Heart right ventricle (tissue), 16 donors: ENCODE data around the gene CCNF. TPM values are rescaled to one million over a fixed set of nuclear protein-coding genes. Genes with fewer than 3 reads are reported as not detected.
A peak's percentile ranks its signal among the peaks of the same experiment; 100 is the strongest.

Experiments
- ATAC-seq, 8 donors: fragments of 200-7000 bp; cut with Tn5 transposase; one replicate each; pipeline ENCODE4 v1.9.1; 2020; ENCODE audit warnings: mild to moderate bottlenecking in 8 of 8, moderate library complexity in 8 of 8, moderate number of reproducible peaks in 1 of 8
- DNase-seq, 2 donors: peaks; one replicate each; pipeline ENCODE4 v3.0.0-alpha.2; 2020
- H3K27ac ChIP-seq, 10 donors: fragments of 200-600 bp; sonication (generic) in 2 of 10; one replicate each; pipeline versions ENCODE4 v1.5.0 to v1.8.0; 2020 to 2022; ENCODE audit warnings: mild to moderate bottlenecking in 3 of 10
- H3K27me3 ChIP-seq, 7 donors: fragments of 200-600 bp; one replicate each; pipeline ENCODE4 v1.8.0; 2021 to 2022; ENCODE audit warnings: mild to moderate bottlenecking in 2 of 7
- H3K36me3 ChIP-seq, 9 donors: fragments of 200-600 bp; sonication (generic) in 1 of 9; one replicate each; pipeline versions ENCODE4 v1.5.0 to v1.8.0; 2020 to 2022; ENCODE audit warnings: mild to moderate bottlenecking in 2 of 9
- H3K4me1 ChIP-seq, 9 donors: fragments of 200-600 bp; sonication (generic) in 1 of 9; one replicate each; pipeline versions ENCODE4 v1.5.0 to v1.8.0; 2020 to 2022; ENCODE audit warnings: mild to moderate bottlenecking in 4 of 9
- H3K4me3 ChIP-seq, 10 donors: fragments of 200-600 bp; sonication (generic) in 2 of 10; one replicate each; pipeline versions ENCODE4 v1.5.0 to v1.8.0; 2020 to 2022; ENCODE audit warnings: mild to moderate bottlenecking in 7 of 10, moderate library complexity in 2 of 10
- H3K9me3 ChIP-seq, 11 donors: fragments of 200-600 bp in 10 of 11; sonication (generic) in 2 of 11; one replicate each; pipeline versions ENCODE4 v1.5.0 to v1.8.0; 2013 to 2022; ENCODE audit warnings: mild to moderate bottlenecking in 2 of 11, control low read depth in 1 of 11, moderate library complexity in 1 of 11
- CTCF ChIP-seq, 9 donors: fragments of 200-600 bp; sonication (generic) in 2 of 9; IDR thresholded peaks; one replicate each; pipeline versions ENCODE4 v1.5.0 to v1.8.0; 2021 to 2022; ENCODE audit warnings: antibody characterized with exemption in 9 of 9, mild to moderate bottlenecking in 5 of 9, moderate library complexity in 1 of 9
- WGBS, 2 donors: extraction: QIAGEN DNeasy Blood & Tissue Kit; methylation state at CpG; one replicate each; pipeline ENCODE4 v1.1.7; 2013; ENCODE audit warnings: inconsistent platforms in 1 of 2; 5-methylcytosine and 5-hydroxymethylcytosine counted together
- intact Hi-C, 10 donors: fragments of 100-400 bp; cut with DNase I; formaldehyde crosslinking; loops; one replicate each; pipeline versions ENCODE4 v1.11.1 to v1.14.2; 2022
- polyA plus RNA-seq, 2 donors: library from polyadenylated mRNA; stranded (reverse); fragments of 200-250 nt; gene quantifications; one replicate each; pipeline ENCODE4 v1.2.3, GENCODE V29; 2013
- total RNA-seq, 10 donors: library from RNA; stranded (reverse); fragmentation: NEBNext Ultra II Directional in 3 of 10; extraction: Animal tissue kit (Norgen Biotek cat#: 25700) in 3 of 10; gene quantifications; one replicate each; pipeline versions ENCODE4 v1.2.1 to v1.2.4, GENCODE V29; 2021 to 2023
- donor health status: Arrhythmogenic right ventricular cardiomyopathy.
- donor health status: ischemic (EF 13 %, LVEDD 7.1; RV severe dilation, severe dysfunction).
- donor health status: healthy with polysubstance abuse.
- donor health status: DM: no; HTN: yes; CAD: no.
- donor health status: DM: no; HTN: no; CAD: no.
- donor health status: ischemic (EF 25% LVEDD 6.9; RV normal size, moderate dysfunction).
- donor health status: ischemic (EF 25% LVEDD 5.7; RV mildly dilated, moderate dysfunction).
- donor health status: healthy.
- donor health status: DM: yes; HTN: yes; CAD: no.
- donor health status: Ischemic cardiomyopathy.
- donor health status: ischemic (EF 35%, LVEDD 5.7; RV mildly dilated, moderate dysfunction).
- donor health status: nonischemic (EF 11% LVEDD 7.7; RV severe dilation, severe dysfunction).
- donor health status: DM: yes; HTN: yes; CAD: no.
- donor health status: PGD.
- donor health status: ischemic (EF 29% LVEDD 5.4; RV normal size, mild dysfunction).
- donor health status: nonischemic (EF 23%, LVEDD 6.1; RV moderate dilation, normal function).

CCNF gene
- total and polyA plus RNA-seq, 12 donors: 0.51 to 3.4 (median 0.99) TPM

- Histone ChIP-seq H3K4me1 (peaks cover 25 to 54% (median 41%) of the 10 kb centered on the region in 9 donors), H3K27me3 (no peaks in the 10 kb centered on the region), H3K27ac (peak overlapping the region in 4 of 10 donors; percentile 14 to 30 (median 20)), H3K9me3 (no peaks in the 10 kb centered on the region), H3K4me3 (no peak overlapping the region), H3K36me3 (peaks cover 0 to 14% (median 0%) of the 10 kb centered on the region in 9 donors)
- TF ChIP-seq CTCF (IDR thresholded peaks at IDR 0.05): no peak
- intact Hi-C loops: loop anchor here in 7 of 10 donors (1.0 to 10.0 kb wide), 11 partner anchors 45 to 347 kb away; partner anchors contain the start of genes ABCA3 (in 3 of the 7), CCNF (in 3 of the 7), CASKIN1 (in 1 of the 7) and ECI1 (in 1 of the 7)
- 71 to 79% methylated on average over 18 of the region's 18 CpGs for WGBS, 2 donors
- ATAC-seq: peak in 1 of 8 donors; percentile 14
- no peak for DNase-seq
Observed at GRCh38 chr16:2501946-2502895, 73.0 kb downstream of the CCNF start.

- no peak for TF ChIP-seq CTCF (IDR thresholded peaks at IDR 0.05)
- DNase-seq: no peak
- no peaks in the 10 kb centered on the region for H3K27me3 ChIP-seq
- no peaks in the 10 kb centered on the region for H3K36me3 ChIP-seq
- ATAC-seq: no peak
- no peak overlapping the region for H3K27ac ChIP-seq
- H3K4me1 ChIP-seq: peaks cover 8 to 61% (median 17%) of the 10 kb centered on the region in 9 donors
- intact Hi-C loops: loop anchor here in 3 of 10 donors (10.0 kb wide), 4 partner anchors 71 to 351 kb away; partner anchors contain the start of genes CASKIN1 (in 1 of the 3), CCNF (in 1 of the 3) and TRAF7 (in 1 of the 3)
- H3K9me3 ChIP-seq: no peaks in the 10 kb centered on the region
- H3K4me3 ChIP-seq: no peak overlapping the region
- WGBS, 2 donors: 86 to 89% methylated on average over 14 of the region's 14 CpGs
Observed at GRCh38 chr16:2505695-2506094, 76.4 kb downstream of the CCNF start.

- intact Hi-C loops: loop anchor here in 3 of 10 donors (10.0 kb wide), 4 partner anchors 72 to 352 kb away; partner anchors contain the start of genes CASKIN1 (in 1 of the 3), CCNF (in 1 of the 3) and TRAF7 (in 1 of the 3)
- WGBS, 2 donors: 87 to 88% methylated on average over 14 of the region's 14 CpGs
Observed at GRCh38 chr16:2507052-2507659, 77.9 kb downstream of the CCNF start.

More at GRCh38 chr16:2507052-2507659, 77.9 kb downstream of the CCNF start:
- TF ChIP-seq CTCF (IDR thresholded peaks at IDR 0.05): no peak
- ATAC-seq: peak; percentile 3 to 69 (median 35)
- Histone ChIP-seq H3K4me1 (peaks cover 0 to 61% (median 6%) of the 10 kb centered on the region in 9 donors), H3K27ac (peak overlapping the region in 6 of 10 donors; percentile 5 to 88 (median 34)), H3K4me3 (no peak overlapping the region), H3K27me3 (no peaks in the 10 kb centered on the region), H3K9me3 (no peaks in the 10 kb centered on the region), H3K36me3 (no peaks in the 10 kb centered on the region)
- DNase-seq: no peak
